Fibroblast of mammary gland (primary cell): ENCODE data around the gene CST11.

Experiments
- DNase-seq: peaks from one replicate; pipeline ENCODE4 v3.0.0-alpha.2; 2010; ENCODE audit warnings: low read depth
- H3K4me3 ChIP-seq: 2 replicates; pipeline ENCODE4 v1.5.1; 2011; ENCODE audit warnings: low read depth, mild to moderate bottlenecking, low read length, moderate library complexity; ENCODE audit not compliant: control insufficient read depth
- TF ChIP-seq, protein P1 (sequence below): conservative IDR thresholded peaks from 2 replicates; pipeline ENCODE4 v1.5.1; 2011; ENCODE audit warnings: low read depth, low read length, inconsistent platforms; ENCODE audit not compliant: control insufficient read depth, insufficient read depth

The CST11 gene

GRCh38 chr20:23455639-23456038 is 3.0 kb upstream of the CST11 start:
- H3K4me3 ChIP-seq = no peak overlapping the region
- TF ChIP-seq, protein P1, sequence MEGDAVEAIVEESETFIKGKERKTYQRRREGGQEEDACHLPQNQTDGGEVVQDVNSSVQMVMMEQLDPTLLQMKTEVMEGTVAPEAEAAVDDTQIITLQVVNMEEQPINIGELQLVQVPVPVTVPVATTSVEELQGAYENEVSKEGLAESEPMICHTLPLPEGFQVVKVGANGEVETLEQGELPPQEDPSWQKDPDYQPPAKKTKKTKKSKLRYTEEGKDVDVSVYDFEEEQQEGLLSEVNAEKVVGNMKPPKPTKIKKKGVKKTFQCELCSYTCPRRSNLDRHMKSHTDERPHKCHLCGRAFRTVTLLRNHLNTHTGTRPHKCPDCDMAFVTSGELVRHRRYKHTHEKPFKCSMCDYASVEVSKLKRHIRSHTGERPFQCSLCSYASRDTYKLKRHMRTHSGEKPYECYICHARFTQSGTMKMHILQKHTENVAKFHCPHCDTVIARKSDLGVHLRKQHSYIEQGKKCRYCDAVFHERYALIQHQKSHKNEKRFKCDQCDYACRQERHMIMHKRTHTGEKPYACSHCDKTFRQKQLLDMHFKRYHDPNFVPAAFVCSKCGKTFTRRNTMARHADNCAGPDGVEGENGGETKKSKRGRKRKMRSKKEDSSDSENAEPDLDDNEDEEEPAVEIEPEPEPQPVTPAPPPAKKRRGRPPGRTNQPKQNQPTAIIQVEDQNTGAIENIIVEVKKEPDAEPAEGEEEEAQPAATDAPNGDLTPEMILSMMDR = no peak
- DNase-seq = no peak

DNA sequence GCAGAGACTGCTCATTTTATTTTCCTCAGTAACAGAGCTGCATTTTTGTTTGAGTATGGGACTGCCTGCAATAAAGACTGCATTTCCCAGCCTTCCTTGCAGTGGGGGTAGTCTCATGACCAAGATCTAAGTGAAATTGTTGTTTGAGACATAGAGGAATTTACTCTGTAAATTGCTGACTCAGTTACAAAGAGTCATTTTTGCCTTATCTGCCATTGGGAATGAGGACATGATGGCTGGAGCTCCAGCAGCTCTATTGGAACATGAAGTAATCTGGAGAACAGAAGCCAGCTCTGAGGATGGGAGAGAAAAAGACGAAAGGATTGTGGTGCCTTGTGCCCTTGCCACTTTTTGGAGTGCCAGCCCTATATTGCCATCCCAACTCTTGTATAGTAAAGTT is 2.1 kb upstream of the CST11 start:
- TF ChIP-seq, protein P1 = no peak
- no peak overlapping the region for H3K4me3 ChIP-seq
- DNase-seq = no peak

DNA sequence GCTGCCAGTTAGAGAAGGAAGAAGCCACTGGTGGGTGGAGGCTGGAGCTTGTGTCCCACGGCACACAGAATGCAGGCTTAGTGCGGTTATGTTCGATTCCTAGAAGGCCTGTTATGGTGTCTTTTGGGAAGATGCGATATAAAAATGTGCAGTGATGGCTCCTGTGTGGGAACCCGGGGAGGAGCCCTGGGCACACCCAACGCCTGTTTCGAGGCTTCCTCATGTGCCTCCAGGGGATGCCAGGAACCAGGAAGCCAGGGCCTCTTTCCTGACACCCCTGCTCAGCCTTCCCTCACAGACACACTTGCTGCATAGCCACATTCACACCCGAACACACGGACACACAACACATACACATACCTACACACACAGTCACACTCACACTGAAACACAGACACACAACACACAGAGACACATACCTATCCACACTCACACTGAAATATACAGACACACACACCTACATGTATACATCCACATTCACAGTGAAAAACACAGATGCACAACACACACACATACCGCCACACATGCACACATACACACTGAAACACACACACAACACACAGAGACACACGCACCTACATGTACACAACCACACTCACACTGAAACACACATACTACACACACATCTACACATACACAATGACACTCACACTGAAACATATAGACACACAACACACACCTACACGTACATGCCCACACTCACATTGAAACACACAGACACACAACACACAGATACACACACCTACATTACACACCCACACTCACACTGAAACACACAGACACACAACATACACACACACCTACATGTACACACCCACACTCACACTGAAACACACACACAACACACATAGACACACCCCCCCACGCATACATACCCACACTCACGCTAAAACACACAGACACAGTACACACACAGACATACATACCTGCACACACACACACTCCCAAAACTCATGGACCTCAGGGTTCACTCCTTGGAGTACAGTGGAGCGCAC is 1.2 kb upstream of the CST11 start:
- TF ChIP-seq, protein P1 = no peak
- DNase-seq = no peak
- H3K4me3 ChIP-seq = no peak overlapping the region

GRCh38 chr20:23451956-23452487 is 654 bp downstream of the CST11 start:
- DNase-seq = no peak
- H3K4me3 ChIP-seq = no peak overlapping the region
- TF ChIP-seq, protein P1 = no peak

DNA sequence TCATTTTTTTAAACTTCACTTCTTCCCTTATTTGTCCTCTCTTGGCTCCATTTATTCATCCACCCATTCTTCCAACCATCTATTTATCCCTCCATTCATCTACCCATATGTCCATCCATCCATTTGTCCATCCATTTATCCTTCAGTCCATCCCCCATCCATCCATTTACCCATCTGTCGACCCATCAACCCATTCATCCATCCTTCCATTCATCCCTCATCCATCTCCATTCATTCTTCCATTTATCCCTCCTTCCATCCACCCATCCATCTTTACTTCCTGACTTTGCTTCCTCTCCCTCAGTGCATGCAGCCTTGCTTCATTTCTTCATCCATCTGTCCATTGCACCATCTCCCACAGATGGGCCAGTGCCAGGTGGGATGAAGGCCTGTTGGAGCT is 1.8 kb downstream of the CST11 start:
- no peak overlapping the region for H3K4me3 ChIP-seq
- TF ChIP-seq, protein P1 = no peak
- no peak for DNase-seq

- no peak for DNase-seq
- H3K4me3 ChIP-seq = no peak overlapping the region
- TF ChIP-seq, protein P1 = no peak
Measured at GRCh38 chr20:23449421-23449820, 3.3 kb downstream of the CST11 start.

- no peak for DNase-seq
- TF ChIP-seq, protein P1 = no peak
- H3K4me3 ChIP-seq = no peak overlapping the region
Measured at GRCh38 chr20:23448167-23448566, 4.5 kb downstream of the CST11 start.
